ENCODE results near the gene ABCA3. TPM values are rescaled to one million over a fixed set of nuclear protein-coding genes. Genes with fewer than 3 reads are reported as not detected.

Gene ABCA3
- total RNA-seq, 2 experiments from 2014 or later, result 7.0 to 7.7 TPM

GRCh38 chr16:2230376-2230775, 110.2 kb downstream of the ABCA3 start:
- no peak for DNase-seq
- Histone ChIP-seq H3K27ac (ENCODE audit: low read depth in 1 of 2, low read length in 2 of 2) (no peak overlapping the region), H3K27me3 (ENCODE audit: control insufficient read depth in 1 of 2, insufficient read depth in 2 of 2, low read length in 2 of 2) (no peaks in the 10 kb centered on the region), H3K4me1 (ENCODE audit: insufficient read depth, low read length) (peaks cover 5% of the 10 kb centered on the region), H3K9me3 (ENCODE audit: control insufficient read depth in 1 of 2, insufficient read depth in 1 of 2, low read length in 2 of 2) (no peaks in the 10 kb centered on the region), H3K4me3 (ENCODE audit: low read length) (no peak overlapping the region), H3K36me3 (ENCODE audit: insufficient read depth, low read length) (peaks cover 70% of the 10 kb centered on the region)
- no peak for ATAC-seq (ENCODE audit: poor library complexity)
- Mint-ChIP-seq H3K9me3 (no peaks in the 10 kb centered on the region), H3K4me3 (no peak overlapping the region), H3K4me1 (ENCODE audit: low read depth) (peaks cover 4% of the 10 kb centered on the region), H3K27ac (no peak overlapping the region), H3K27me3 (peaks cover 2% of the 10 kb centered on the region), H3K36me3 (ENCODE audit: low read depth) (peaks cover 28% of the 10 kb centered on the region)
- POLR2A ChIA-PET, result interaction anchor here (1.5 kb wide), 1 partner anchor 16 kb away, joined by 4 read pairs; the partner anchor contains the start of gene PGP
- intact Hi-C loops (cut with DNase I, micrococcal nuclease), result no loop called here
- CTCF ChIA-PET, result no interaction called here
- TF ChIP-seq, protein P1, sequence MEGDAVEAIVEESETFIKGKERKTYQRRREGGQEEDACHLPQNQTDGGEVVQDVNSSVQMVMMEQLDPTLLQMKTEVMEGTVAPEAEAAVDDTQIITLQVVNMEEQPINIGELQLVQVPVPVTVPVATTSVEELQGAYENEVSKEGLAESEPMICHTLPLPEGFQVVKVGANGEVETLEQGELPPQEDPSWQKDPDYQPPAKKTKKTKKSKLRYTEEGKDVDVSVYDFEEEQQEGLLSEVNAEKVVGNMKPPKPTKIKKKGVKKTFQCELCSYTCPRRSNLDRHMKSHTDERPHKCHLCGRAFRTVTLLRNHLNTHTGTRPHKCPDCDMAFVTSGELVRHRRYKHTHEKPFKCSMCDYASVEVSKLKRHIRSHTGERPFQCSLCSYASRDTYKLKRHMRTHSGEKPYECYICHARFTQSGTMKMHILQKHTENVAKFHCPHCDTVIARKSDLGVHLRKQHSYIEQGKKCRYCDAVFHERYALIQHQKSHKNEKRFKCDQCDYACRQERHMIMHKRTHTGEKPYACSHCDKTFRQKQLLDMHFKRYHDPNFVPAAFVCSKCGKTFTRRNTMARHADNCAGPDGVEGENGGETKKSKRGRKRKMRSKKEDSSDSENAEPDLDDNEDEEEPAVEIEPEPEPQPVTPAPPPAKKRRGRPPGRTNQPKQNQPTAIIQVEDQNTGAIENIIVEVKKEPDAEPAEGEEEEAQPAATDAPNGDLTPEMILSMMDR (IDR thresholded peaks at IDR 0.05), result no peak

DNA sequence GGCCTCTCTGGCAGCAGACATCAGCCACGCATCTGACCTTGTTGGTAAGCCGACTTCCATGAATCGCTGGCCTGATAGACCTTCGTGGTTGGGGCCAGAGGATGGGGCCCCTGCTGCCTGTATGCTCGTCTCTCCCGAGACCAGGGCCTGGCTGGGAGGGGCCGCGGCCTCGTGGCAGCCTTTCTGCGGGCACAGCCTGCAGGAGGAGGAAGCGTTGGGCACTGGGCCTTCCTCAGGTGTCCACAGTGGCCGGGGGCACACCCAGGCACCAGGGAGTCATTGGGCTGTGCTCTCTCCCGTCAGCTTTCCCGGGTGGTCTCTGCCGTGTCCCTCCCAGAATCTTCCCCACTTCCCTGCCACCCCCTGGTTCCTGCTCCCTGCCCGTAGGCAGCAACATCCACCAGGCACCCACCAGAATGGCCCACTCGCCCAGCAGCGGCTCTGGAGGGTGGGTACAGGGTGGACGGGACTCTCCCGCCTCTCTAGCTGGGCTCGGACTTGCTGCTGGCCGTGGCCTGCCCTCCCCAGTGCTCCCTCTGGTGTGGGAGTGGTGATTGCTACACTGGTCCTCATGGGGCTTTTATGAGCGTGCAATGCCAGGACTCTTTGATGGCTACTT, 110.8 kb downstream of the ABCA3 start:
- Histone ChIP-seq H3K4me1 (ENCODE audit: insufficient read depth, low read length) (peaks cover 11% of the 10 kb centered on the region), H3K36me3 (ENCODE audit: insufficient read depth, low read length) (peaks cover 67% of the 10 kb centered on the region), H3K27me3 (ENCODE audit: control insufficient read depth in 1 of 2, insufficient read depth in 2 of 2, low read length in 2 of 2) (no peaks in the 10 kb centered on the region), H3K27ac (ENCODE audit: low read depth in 1 of 2, low read length in 2 of 2) (no peak overlapping the region), H3K4me3 (ENCODE audit: low read length) (no peak overlapping the region), H3K9me3 (ENCODE audit: control insufficient read depth in 1 of 2, insufficient read depth in 1 of 2, low read length in 2 of 2) (no peaks in the 10 kb centered on the region)
- H3K27me3 Mint-ChIP-seq, result no peaks in the 10 kb centered on the region
- CTCF ChIA-PET, result no interaction called here
- H3K4me1 Mint-ChIP-seq (ENCODE audit: low read depth), result peaks cover 4% of the 10 kb centered on the region
- H3K27ac Mint-ChIP-seq, result no peak overlapping the region
- TF ChIP-seq, protein P1 (IDR thresholded peaks at IDR 0.05), result no peak
- H3K9me3 Mint-ChIP-seq, result no peaks in the 10 kb centered on the region
- DNase-seq (no peak), ATAC-seq (ENCODE audit: poor library complexity) (no peak)
- POLR2A ChIA-PET, result interaction anchor here (1.5 kb wide), 1 partner anchor 15 kb away, joined by 4 read pairs; the partner anchor contains the start of gene PGP
- peaks cover 23% of the 10 kb centered on the region for H3K36me3 Mint-ChIP-seq (ENCODE audit: low read depth)
- intact Hi-C loops (cut with DNase I, micrococcal nuclease), result no loop called here
- H3K4me3 Mint-ChIP-seq, result no peak overlapping the region

GRCh38 chr16:2229091-2229490, 111.4 kb downstream of the ABCA3 start:
- intact Hi-C loops (cut with DNase I, micrococcal nuclease), result no loop called here
- no peak overlapping the region for H3K27ac ChIP-seq (ENCODE audit: low read depth in 1 of 2, low read length in 2 of 2)
- H3K9me3 ChIP-seq (ENCODE audit: control insufficient read depth in 1 of 2, insufficient read depth in 1 of 2, low read length in 2 of 2), result no peaks in the 10 kb centered on the region
- ChIA-PET POLR2A (interaction anchor here (1.5 kb wide), 1 partner anchor 14 kb away, joined by 4 read pairs; the partner anchor contains the start of gene PGP), CTCF (no interaction called here)
- Mint-ChIP-seq H3K9me3 (no peaks in the 10 kb centered on the region), H3K4me3 (no peak overlapping the region), H3K4me1 (ENCODE audit: low read depth) (peaks cover 8% of the 10 kb centered on the region), H3K27ac (no peak overlapping the region), H3K27me3 (no peaks in the 10 kb centered on the region), H3K36me3 (ENCODE audit: low read depth) (peaks cover 22% of the 10 kb centered on the region)
- no peak overlapping the region for H3K4me3 ChIP-seq (ENCODE audit: low read length)
- ATAC-seq (ENCODE audit: poor library complexity) (no peak), DNase-seq (no peak)
- no peaks in the 10 kb centered on the region for H3K27me3 ChIP-seq (ENCODE audit: control insufficient read depth in 1 of 2, insufficient read depth in 2 of 2, low read length in 2 of 2)
- H3K36me3 ChIP-seq (ENCODE audit: insufficient read depth, low read length), result peaks cover 60% of the 10 kb centered on the region
- H3K4me1 ChIP-seq (ENCODE audit: insufficient read depth, low read length), result peaks cover 17% of the 10 kb centered on the region
- TF ChIP-seq, protein P1 (IDR thresholded peaks at IDR 0.05), result no peak
